GM19193 (cell line): ENCODE measurements around the gene RASGRF2.

ENCODE experiments used
- POLR2A ChIP-seq: IDR thresholded peaks from 4 replicates; pipeline ENCODE4 v1.6.1; 2011; ENCODE audit not compliant: insufficient read depth, insufficient read length; ENCODE audit errors: extremely low read depth

The RASGRF2 gene, protein sequence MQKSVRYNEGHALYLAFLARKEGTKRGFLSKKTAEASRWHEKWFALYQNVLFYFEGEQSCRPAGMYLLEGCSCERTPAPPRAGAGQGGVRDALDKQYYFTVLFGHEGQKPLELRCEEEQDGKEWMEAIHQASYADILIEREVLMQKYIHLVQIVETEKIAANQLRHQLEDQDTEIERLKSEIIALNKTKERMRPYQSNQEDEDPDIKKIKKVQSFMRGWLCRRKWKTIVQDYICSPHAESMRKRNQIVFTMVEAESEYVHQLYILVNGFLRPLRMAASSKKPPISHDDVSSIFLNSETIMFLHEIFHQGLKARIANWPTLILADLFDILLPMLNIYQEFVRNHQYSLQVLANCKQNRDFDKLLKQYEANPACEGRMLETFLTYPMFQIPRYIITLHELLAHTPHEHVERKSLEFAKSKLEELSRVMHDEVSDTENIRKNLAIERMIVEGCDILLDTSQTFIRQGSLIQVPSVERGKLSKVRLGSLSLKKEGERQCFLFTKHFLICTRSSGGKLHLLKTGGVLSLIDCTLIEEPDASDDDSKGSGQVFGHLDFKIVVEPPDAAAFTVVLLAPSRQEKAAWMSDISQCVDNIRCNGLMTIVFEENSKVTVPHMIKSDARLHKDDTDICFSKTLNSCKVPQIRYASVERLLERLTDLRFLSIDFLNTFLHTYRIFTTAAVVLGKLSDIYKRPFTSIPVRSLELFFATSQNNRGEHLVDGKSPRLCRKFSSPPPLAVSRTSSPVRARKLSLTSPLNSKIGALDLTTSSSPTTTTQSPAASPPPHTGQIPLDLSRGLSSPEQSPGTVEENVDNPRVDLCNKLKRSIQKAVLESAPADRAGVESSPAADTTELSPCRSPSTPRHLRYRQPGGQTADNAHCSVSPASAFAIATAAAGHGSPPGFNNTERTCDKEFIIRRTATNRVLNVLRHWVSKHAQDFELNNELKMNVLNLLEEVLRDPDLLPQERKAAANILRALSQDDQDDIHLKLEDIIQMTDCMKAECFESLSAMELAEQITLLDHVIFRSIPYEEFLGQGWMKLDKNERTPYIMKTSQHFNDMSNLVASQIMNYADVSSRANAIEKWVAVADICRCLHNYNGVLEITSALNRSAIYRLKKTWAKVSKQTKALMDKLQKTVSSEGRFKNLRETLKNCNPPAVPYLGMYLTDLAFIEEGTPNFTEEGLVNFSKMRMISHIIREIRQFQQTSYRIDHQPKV (N-terminal part only)

DNA sequence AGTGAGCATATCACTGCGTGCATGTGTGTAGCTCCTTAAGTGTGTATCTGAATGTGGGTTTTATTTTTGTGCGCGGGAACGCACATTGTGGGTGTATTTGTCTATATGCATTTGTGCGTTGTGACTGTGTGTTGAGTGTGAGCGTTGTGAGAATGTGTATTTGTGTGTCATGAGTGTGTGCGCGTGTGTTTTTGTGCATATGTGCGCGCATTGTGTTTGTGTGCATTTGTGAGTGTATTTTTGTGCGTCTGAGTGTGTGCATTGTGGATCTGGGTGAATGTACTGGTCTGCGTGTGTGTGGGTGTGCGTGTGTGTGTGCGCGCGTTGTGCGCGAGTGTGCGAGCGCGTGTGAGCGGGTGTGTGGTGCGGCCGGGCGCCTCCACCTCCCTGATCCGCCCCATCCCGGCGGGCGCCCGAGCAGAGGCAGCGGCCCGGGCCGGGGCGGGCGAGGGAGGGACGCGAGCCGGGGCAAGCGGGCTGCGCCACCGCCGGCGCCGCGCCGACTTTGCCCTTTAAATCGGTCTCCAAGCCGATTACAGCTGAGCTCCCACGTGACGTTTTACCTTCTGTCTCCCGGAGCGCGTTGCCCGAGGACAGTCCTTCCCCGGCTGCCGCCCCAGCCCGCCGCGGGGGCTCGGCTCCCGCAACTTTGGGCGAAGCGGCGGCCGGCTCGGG lies at the start of gene RASGRF2:
RASGRF2 (plus strand) TSS at position 596 of the 675 bp plus-strand sequence. CDS start 376 bp downstream, outside the sequence.
- TF ChIP-seq POLR2A: no peak

DNA sequence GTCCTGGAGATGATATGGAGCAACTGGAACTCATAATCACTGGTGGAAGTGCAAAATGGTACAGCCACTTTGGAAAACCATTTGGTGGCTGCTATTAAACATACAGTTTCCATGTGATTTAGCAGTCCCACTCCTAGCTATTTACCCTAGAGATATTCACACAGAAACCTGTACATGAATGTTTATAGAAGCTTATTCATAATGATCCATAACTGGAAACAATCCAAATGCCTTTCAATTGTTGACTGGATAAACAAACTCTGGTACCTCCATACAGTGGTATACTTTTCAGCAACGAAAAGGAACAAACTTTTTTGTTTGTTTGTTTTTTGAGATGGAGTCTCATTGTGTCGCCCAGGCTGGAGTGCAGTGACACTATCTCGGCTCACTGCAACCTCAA lies 47.7 kb upstream of the RASGRF2 start:
- TF ChIP-seq POLR2A: no peak

DNA sequence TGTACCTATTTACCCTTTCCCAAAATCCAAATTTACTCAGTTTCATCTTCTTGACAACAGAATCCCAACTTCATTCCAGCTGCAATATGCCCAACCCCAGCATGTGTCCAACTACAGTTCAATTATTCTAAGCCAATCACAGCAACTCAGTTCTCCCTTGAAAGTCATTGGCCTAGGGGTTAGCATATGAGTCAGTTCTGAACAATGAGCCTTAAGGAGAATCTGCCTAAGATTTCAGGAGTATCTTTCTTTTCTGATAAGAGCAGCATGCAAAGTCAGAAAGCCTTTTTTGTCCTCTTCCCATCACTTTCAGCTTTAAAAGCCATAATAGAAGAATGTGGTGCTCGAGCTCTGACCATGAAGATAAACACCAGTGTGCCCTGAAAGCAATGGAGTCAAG lies 44.4 kb upstream of the RASGRF2 start:
- no peak for TF ChIP-seq POLR2A

DNA sequence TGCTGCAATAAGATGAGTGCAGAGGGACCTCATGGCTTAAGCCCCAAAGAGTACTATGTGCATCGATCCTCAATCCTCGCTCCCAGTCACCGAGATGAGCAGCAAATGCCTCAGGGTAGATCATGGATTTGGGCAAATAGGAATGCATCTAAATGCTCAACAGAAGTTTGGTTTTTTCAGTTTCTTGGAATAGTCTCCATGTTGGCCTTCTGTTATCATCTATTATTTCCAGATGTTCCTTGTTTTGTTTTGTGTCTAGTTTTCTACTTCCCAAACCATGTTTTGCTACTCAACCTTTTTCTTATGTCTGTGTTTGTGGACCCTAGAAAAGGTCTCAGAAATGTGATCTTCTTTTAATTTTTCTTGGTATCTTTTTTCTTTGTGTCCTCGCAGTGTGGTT lies 43.5 kb upstream of the RASGRF2 start:
- TF ChIP-seq POLR2A: no peak

DNA sequence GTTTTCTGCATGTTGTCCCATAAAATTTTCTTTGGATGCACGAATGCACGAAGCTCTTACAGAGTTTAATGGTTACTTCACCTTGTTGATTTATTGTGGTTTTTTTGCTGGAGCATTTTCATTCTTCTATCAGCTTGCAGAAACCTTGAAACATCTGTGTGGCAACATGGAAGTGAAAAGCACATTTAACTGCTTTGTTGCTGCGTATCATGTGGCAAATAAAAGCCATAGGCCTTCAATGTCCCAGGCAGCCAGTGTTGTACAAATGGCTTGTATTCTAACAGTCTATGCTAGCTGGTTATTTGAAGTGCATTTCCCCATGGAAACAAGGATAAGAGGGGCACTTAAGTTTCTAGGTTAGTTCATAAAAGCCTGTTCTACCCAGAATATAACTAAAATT lies 42.5 kb upstream of the RASGRF2 start:
- no peak for TF ChIP-seq POLR2A

DNA sequence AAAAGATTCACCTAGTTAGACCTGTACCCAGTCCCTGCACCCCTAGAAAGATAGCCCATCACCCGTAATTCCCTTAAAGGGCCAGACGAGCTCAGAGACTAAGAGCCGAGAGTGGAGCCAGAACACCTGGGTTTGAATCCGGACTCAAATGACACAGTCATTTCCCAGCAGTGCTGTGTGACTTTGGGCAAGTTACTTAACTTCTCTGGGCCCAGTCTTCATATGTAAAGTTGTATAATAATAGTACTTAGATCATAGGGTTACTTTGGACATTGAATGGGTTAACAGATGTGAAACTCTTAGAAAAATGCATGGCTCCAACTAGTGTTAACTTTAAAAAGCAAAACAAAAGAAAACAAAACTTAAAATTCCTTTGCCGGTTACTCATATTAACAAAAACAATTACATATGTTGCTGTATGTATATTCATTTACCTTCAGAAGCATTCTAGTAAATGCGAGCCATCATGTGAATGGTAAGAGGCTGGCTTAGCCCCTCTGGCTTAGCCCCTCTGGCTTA lies 40.4 kb upstream of the RASGRF2 start:
- TF ChIP-seq POLR2A: no peak

DNA sequence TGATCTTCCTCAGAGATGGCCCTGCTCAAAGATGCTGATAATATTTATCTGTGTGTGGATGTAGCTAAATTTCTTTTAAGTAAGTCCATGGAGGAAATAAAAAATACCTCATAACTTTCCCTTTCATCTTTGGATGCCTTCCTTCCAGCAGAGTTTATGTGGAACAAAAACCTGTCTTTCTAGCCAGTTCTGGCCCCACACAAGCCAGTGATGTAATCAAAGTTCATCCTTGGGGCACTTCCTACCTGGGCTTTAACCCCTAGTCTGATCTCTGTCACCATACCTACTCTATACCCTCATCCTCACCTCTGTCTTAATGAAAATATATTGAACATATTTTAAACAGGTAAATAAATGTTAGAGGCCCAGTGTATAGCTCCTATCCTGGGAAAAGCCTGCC lies 39.8 kb upstream of the RASGRF2 start:
- TF ChIP-seq POLR2A: no peak

DNA sequence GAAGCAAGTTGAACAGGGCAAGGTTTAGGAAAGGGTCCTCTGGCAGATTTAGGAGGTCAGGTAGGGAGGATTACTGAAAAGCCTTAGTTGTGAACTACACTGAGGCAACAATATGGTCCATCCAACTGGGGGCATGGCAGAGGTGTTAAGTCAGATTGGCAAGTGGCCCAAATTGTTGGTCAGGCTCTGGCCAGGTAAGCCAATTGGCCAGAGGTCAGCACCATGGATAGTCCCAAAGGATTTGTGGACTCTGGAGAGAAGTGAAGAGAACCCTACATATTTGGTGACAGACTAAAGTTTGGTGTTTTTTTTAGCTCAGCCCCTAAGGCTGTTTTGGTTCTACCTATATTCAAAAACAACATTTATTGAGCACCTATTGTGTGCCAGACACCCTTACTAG lies 39.1 kb upstream of the RASGRF2 start:
- TF ChIP-seq POLR2A: no peak

DNA sequence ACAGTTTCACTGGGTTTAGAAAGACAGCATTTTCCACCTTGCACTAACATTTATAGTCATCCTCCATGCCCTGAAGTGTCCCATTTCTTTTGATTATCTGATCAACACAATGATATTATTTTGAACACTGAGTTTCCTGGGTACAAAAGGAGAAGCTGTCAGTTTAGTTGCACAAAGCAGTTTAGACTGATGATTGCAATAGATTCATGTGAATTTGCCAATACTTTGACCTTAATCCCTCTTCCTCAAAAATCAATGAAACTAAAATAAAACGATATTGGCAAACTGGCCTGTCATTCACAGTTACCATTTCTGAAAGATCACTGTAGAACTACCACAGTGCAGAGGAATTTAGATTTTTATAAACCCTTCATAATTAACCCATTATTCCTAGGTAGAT lies 34.2 kb upstream of the RASGRF2 start:
- TF ChIP-seq POLR2A: no peak

DNA sequence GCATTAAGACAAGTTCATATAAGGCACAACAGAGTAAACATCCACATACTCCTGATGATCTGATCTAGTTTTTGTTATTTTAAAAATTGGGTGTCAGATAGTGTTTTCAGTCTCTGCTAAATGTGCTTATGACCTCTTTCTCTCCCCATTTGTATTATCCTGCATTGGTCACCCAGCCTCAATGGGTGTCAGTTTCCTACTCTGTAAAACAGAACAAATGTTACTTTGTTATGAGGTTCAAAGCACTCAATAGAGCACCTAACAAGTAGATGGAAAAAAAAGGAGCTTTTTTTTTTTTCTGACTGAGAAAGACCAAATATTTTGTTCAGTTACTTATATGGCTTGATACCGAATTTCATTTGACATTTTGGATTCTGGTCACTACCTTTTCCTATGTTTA lies 33.6 kb upstream of the RASGRF2 start:
- TF ChIP-seq POLR2A: no peak

DNA sequence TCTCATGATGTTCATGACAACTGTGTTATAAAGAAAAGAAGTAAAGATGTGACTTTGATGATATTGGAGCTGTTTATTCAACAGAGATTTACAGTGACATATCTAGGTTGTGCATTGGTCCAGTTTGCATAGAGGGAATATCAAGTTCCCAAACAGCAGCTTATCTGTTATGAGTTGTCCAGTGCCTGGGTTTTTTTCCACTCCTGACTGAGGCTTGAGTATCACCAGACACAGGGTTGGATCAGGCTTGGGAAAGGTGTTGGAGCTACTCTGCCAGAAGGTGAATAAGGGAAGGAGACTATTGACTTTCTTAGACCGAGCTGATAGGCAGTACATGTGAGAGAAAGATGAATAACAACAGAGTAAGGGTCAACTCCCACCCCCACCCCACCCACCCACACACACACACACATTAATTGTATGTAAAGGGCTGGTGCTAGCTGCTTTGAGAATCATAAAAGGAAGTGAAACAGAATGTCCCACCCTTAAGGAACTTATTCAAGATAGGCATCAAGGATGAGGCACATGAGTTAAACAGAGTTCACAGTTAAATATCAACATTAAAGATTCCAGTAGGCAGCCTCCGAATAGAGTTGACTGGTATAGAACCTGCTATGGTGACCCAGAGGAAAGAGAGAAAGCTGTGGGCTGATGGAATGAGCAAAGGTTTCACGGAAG lies 33.0 kb upstream of the RASGRF2 start:
- no peak for TF ChIP-seq POLR2A

DNA sequence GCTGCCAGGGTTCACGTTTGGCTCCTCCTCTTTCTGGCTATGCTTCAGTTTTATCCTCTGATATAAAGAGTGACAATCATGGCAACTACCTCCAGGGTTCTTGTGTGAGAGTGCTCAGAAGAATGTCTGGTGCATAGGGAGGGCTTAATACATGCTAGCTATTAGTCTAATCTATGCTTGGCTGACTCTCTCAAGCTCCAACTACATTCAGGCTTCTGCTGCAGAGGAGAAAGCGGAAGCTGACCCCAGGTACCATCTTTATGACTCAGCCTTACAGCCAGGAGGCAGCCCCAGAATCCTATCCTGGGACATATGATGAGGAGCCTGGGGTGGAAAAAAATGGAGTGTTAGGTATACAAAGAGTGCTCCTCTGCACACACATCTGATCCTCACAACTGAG lies 32.1 kb upstream of the RASGRF2 start:
- no peak for TF ChIP-seq POLR2A

DNA sequence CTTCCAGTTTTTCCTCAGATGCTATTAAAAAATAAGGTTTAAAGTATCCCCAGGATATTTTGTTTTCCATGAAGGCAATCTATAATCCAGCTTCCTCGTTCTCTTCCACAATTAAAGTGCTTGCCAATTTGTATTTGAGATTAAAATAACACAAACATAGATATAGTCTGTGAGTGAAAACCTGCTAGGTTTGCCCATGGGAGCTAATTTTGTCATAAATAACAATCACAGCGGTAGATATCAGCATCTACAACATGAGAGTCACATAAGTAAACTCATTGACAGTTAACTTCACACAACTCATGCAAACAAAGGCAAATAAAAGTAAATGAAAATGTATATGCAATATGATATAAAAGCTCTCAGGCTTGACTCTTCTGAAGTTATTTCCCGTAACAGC lies 29.2 kb upstream of the RASGRF2 start:
- TF ChIP-seq POLR2A: no peak

DNA sequence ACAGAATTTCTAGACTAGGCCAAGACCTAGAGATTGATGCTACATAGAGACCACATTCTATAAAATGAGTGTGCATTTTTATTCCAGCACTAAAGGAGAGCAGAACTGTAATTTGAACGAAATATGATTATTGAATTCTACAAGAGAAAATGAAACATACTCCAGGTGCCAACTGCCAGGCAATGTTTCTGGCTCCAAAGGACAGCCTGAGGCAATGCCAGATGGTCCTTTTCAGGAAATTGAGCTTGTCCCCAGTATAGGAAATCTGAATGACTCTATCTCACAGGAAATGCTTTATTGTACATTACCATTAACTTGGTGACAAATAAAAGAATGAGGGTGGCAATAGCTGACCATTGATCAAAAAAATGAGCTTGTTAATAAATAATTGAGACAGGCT lies 28.8 kb upstream of the RASGRF2 start:
- TF ChIP-seq POLR2A: no peak
